Measurements from ENCODE around the gene SLC33A1. TPM values are rescaled to one million over a fixed set of nuclear protein-coding genes. Genes with fewer than 3 reads are reported as not detected.
A peak's percentile ranks its signal among the peaks of the same experiment; 100 is the strongest.

SLC33A1 gene
- 23.3 TPM for total RNA-seq (2021; ENCODE audit: unreplicated experiment)
- polyA plus RNA-seq (2012) = 11.8 and 13.4 TPM in 2 replicates
- percentile 80 among the genes with signal in this experiment for Bru-seq, nascent RNA
- BruChase-seq, experiment 1, labeled RNA remaining after a 6-hour chase = percentile 95 among the genes with signal in this experiment
- BruChase-seq, experiment 2, labeled RNA remaining after a 2-hour chase = percentile 93 among the genes with signal in this experiment
- long read RNA-seq, full-length matches to known transcripts = 38 of 59 reads
- long read RNA-seq, partial matches to known transcripts = 1 of 59 reads
- long read RNA-seq, other reads (novel, unspliced or antisense) = 20 of 59 reads

- POLR2A ChIA-PET = interaction anchor here (0.6 to 1.5 kb wide), 5 partner anchors 14 to 67 kb away, joined by 3 to 4 read pairs (median 3); partner anchors contain the start of gene C3orf33
- peaks cover 40% of the 10 kb centered on the region for H3K79me2 ChIP-seq (ENCODE audit: insufficient read depth, low read length)
- ATAC-seq = peak; percentile 94
- peak within 1 kb of the TSS; percentile 78 for H3K4me2 ChIP-seq (ENCODE audit: low read length)
- H3K4me3 ChIP-seq (replicated peaks in 1 of 2; ENCODE audit: low read depth in 1 of 2, low read length in 2 of 2) = peak within 1 kb of the TSS; percentile 91 to 98
- H3K9me2 ChIP-seq (ENCODE audit: insufficient read depth) = no peaks in the 10 kb centered on the region
- BruUV-seq (replicated peaks) = no TSS peak
- peaks cover 7 to 18% of the 10 kb centered on the region in 2 experiments for H3K4me1 ChIP-seq (ENCODE audit: control insufficient read depth in 1 of 2, insufficient read depth in 2 of 2, low read length in 2 of 2)
- intact Hi-C loops (cut with micrococcal nuclease) = loop anchor here (1.0 to 5.0 kb wide), 3 partner anchors 16 to 107 kb away; partner anchors contain the start of genes C3orf33, GMPS and PLCH1
- DNase-seq (ENCODE audit: low read depth, low spot score) = peak; percentile 99
- CTCF ChIA-PET = interaction anchor here (1.8 kb wide), 1 partner anchor 48 kb away, joined by 7 read pairs; the partner anchor contains the start of gene C3orf33
- peak within 1 kb of the TSS; percentile 77 for H2AFZ ChIP-seq (ENCODE audit: low read depth, low read length, poor library complexity, severe bottlenecking)
- no peaks in the 10 kb centered on the region for H3K27me3 ChIP-seq (ENCODE audit: insufficient read depth, low read length)
- H3K9me3 ChIP-seq (ENCODE audit: control insufficient read depth in 1 of 2, insufficient read depth in 1 of 2, low read depth in 1 of 2, low read length in 2 of 2) = no peaks in the 10 kb centered on the region
- H3K27ac ChIP-seq (ENCODE audit: low read depth, low read length) = peak within 1 kb of the TSS; percentile 81
- H3K36me3 ChIP-seq (ENCODE audit: control insufficient read depth in 1 of 2, insufficient read depth in 2 of 2, low read length in 2 of 2) = no peaks in the 10 kb centered on the region
- H4K20me1 ChIP-seq (ENCODE audit: insufficient read depth) = no peaks in the 10 kb centered on the region
- H3K9ac ChIP-seq (ENCODE audit: low read length) = peak within 1 kb of the TSS; percentile 84
- RAD21 ChIA-PET (ENCODE audit: low non-redundant PET in 1 of 2, low total read pairs in 2 of 2, uncharacterized antibody in 2 of 2, unreplicated experiment in 2 of 2) = no interaction called here
- 0 out of 6 replicates have a peak, but pooled peaks of 1 of the 3 experiments have one; percentile 0 for TF ChIP-seq CTCF (IDR thresholded peaks at IDR 0.05 in 2 of 3, conservative IDR thresholded peaks at IDR 0.05 in 1 of 3; ENCODE audit: borderline replicate concordance in 1 of 3, insufficient read depth in 1 of 3, low read depth in 2 of 3, low read length in 2 of 3)
- peak; percentile 78 for TF ChIP-seq ZBTB33 (IDR thresholded peaks at IDR 0.05; ENCODE audit: extremely low read depth, insufficient replicate concordance, low read length)
- peak; percentile 79 for TF ChIP-seq ELF1 (IDR thresholded peaks at IDR 0.05; ENCODE audit: borderline replicate concordance, low read depth)
- peak; percentile 40 for TF ChIP-seq TCF7L2 (IDR thresholded peaks at IDR 0.05; ENCODE audit: borderline replicate concordance, extremely low read depth, insufficient read depth, insufficient read length)
- no peak for TF ChIP-seq ATF3 (IDR thresholded peaks at IDR 0.05)
- no peak for TF ChIP-seq EZH2phosphoT487 (IDR thresholded peaks at IDR 0.05; ENCODE audit: borderline replicate concordance)
- peak; percentile 99 for TF ChIP-seq CBX3 (IDR thresholded peaks at IDR 0.05; ENCODE audit: low read depth)
- TF ChIP-seq POLR2A (IDR thresholded peaks at IDR 0.05; ENCODE audit: borderline replicate concordance, extremely low read depth, insufficient read depth, insufficient read length) = peak; percentile 83
- TF ChIP-seq SRF (IDR thresholded peaks at IDR 0.05; ENCODE audit: low read depth) = peak; percentile 90
- TF ChIP-seq FOSL1 (IDR thresholded peaks at IDR 0.05; ENCODE audit: low read depth) = 0 out of 2 replicates have a peak, but pooled peaks have one; percentile 15
- TF ChIP-seq ZNF274 (IDR thresholded peaks at IDR 0.05; ENCODE audit: low read depth, low read length) = no peak
- no peak for TF ChIP-seq RAD21 (IDR thresholded peaks at IDR 0.05; ENCODE audit: low read depth)
- peak; percentile 97 for TF ChIP-seq MAX (IDR thresholded peaks at IDR 0.05)
- no peak for TF ChIP-seq REST (IDR thresholded peaks at IDR 0.05; ENCODE audit: low read depth)
- no peak for TF ChIP-seq ZFX (IDR thresholded peaks at IDR 0.05)
These were observed at the start of gene SLC33A1 for GRCh38 chr3:155854141-155854940. Gene SLC33A1, minus strand, starts transcription at chr3:155854427. Its CDS starts 430 bp downstream, at chr3:155853997.

Data from HCT116 (cell line).